Dermis blood vessel endothelial cell (primary cell): ENCODE results near the gene SPEG. TPM values are rescaled to one million over a fixed set of nuclear protein-coding genes. Genes with fewer than 3 reads are reported as not detected.

ENCODE experiments used
- DNase-seq: peaks from one replicate; pipeline ENCODE4 v3.0.0; 2010
- total RNA-seq: library from RNA; depleted of rRNA; stranded (reverse); fragments of >200 nt; gene quantifications from 2 replicates; pipeline ENCODE4 v1.2.3, GENCODE V29; 2014

Gene SPEG
- total RNA-seq, 1 donor from 2014 or later = 1.7 TPM

- DNase-seq = peak; percentile 99
Measured at GRCh38 chr2:219498280-219499057, 63.8 kb downstream of the SPEG start, which contains the start of gene GMPPA. GMPPA (plus strand) TSS chr2:219498891; CDS start chr2:219499976, 1,085 bp downstream.

GRCh38 chr2:219499058-219499307 is 64.3 kb downstream of the SPEG start:
- DNase-seq = no peak

GRCh38 chr2:219499555-219499954 is 64.9 kb downstream of the SPEG start:
- no peak for DNase-seq

- no peak for DNase-seq
Measured at GRCh38 chr2:219500135-219500534, 65.5 kb downstream of the SPEG start.

GRCh38 chr2:219501849-219502248 is 67.2 kb downstream of the SPEG start:
- no peak for DNase-seq

GRCh38 chr2:219502618-219503017 is 68.0 kb downstream of the SPEG start:
- DNase-seq = no peak

GRCh38 chr2:219505585-219505984 is 70.9 kb downstream of the SPEG start:
- DNase-seq = no peak

GRCh38 chr2:219506153-219506801 is 71.6 kb downstream of the SPEG start:
- DNase-seq = no peak

- DNase-seq = no peak
Measured at GRCh38 chr2:219506802-219507526, 72.3 kb downstream of the SPEG start.

- no peak for DNase-seq
Measured at GRCh38 chr2:219507581-219508443, 73.2 kb downstream of the SPEG start.

- no peak for DNase-seq
Measured at GRCh38 chr2:219508444-219508734, 73.7 kb downstream of the SPEG start.

GRCh38 chr2:219508971-219509779 is 74.5 kb downstream of the SPEG start:
- DNase-seq = no peak

GRCh38 chr2:219509780-219510511 is 75.3 kb downstream of the SPEG start:
- DNase-seq = peak; percentile 64

GRCh38 chr2:219510512-219511135 is 76.0 kb downstream of the SPEG start:
- DNase-seq = no peak

- no peak for DNase-seq
Measured at GRCh38 chr2:219511547-219512325, 77.1 kb downstream of the SPEG start.

GRCh38 chr2:219512524-219513216 is 78.0 kb downstream of the SPEG start:
- DNase-seq = no peak

- no peak for DNase-seq
Measured at GRCh38 chr2:219513787-219514186, 79.1 kb downstream of the SPEG start.

GRCh38 chr2:219514196-219514761 is 79.6 kb downstream of the SPEG start, which contains the start of gene ASIC4:
ASIC4 (plus strand) TSS chr2:219514482; CDS start chr2:219514725, 243 bp downstream.
- DNase-seq = no peak

GRCh38 chr2:219514836-219515235 is 80.2 kb downstream of the SPEG start:
- DNase-seq = no peak
